Panc1 (cell line): ENCODE measurements around the gene THRAP3. TPM values are rescaled to one million over a fixed set of nuclear protein-coding genes. Genes with fewer than 3 reads are reported as not detected.
A peak's percentile ranks its signal among the peaks of the same experiment; 100 is the strongest.

Source experiments
- ATAC-seq: fragments of 200-7000 bp; cut with Tn5 transposase; 2 replicates; pipeline ENCODE4 v1.9.1; 2020; ENCODE audit warnings: mild to moderate bottlenecking, moderate library complexity
- BruUV-seq: library from RNA; stranded (reverse); fragments of 400-500 nt; replicated peaks from 2 replicates; lab custom pipeline; 2021; lab: Mats Ljungman, UMichigan
- CTCF ChIA-PET: fragments of 300-600 bp; sonication (Branson Sonifier 250); formaldehyde crosslinking; loops from one replicate; lab custom pipeline; 2022; ENCODE audit warnings: antibody characterized with exemption; lab: Charles Lee
- POLR2A ChIA-PET: fragments of 300-600 bp; sonication (Branson Sonifier 250); formaldehyde crosslinking; loops from one replicate; lab custom pipeline; 2022; ENCODE audit warnings: antibody characterized with exemption; lab: Charles Lee
- DNase-seq: peaks from one replicate; pipeline ENCODE4 v3.0.0-alpha.2; 2010; ENCODE audit warnings: low read depth, low spot score
- H3K27ac ChIP-seq: 2 replicates; pipeline ENCODE4 v1.5.1; 2011; ENCODE audit warnings: mild to moderate bottlenecking, low read length, inconsistent platforms
- H3K27me3 ChIP-seq: fragments of 200-500 bp; sonication (Bioruptor generic); 2 replicates; pipeline ENCODE4 v1.6.0; 2014; ENCODE audit warnings: low read length, inconsistent platforms; ENCODE audit not compliant: control insufficient read depth, insufficient read depth
- H3K36me3 ChIP-seq: fragments of 200-500 bp; sonication (Bioruptor generic); 2 replicates; pipeline ENCODE4 v1.5.1; 2014; ENCODE audit warnings: inconsistent platforms, mild to moderate bottlenecking, low read length, moderate library complexity; ENCODE audit not compliant: control insufficient read depth, insufficient read depth
- H3K4me1 ChIP-seq: 2 replicates; pipeline ENCODE4 v1.5.1; 2011; ENCODE audit warnings: inconsistent platforms, mild to moderate bottlenecking, low read length, moderate library complexity; ENCODE audit not compliant: control insufficient read depth, insufficient read depth
- H3K4me3 ChIP-seq, 2 experiments: 2 replicates each; pipeline ENCODE4 v1.5.1; 2011 to 2012; ENCODE audit warnings: low read depth in 2 of 2, low read length in 2 of 2, mild to moderate bottlenecking in 2 of 2, inconsistent platforms in 1 of 2, moderate library complexity in 1 of 2
- H3K9me3 ChIP-seq: fragments of 200-500 bp; sonication (Bioruptor generic); 2 replicates; pipeline ENCODE4 v1.5.1; 2014; ENCODE audit warnings: low read depth, mild to moderate bottlenecking, inconsistent platforms, low read length, moderate library complexity; ENCODE audit not compliant: control insufficient read depth, insufficient read depth
- POLR2AphosphoS5 ChIP-seq: IDR thresholded peaks from 2 replicates; pipeline ENCODE4 v1.6.1; 2012; ENCODE audit warnings: mild to moderate bottlenecking, low read depth, low read length, moderate library complexity
- SIN3A ChIP-seq: IDR thresholded peaks from 2 replicates; pipeline ENCODE4 v1.6.1; 2012; ENCODE audit warnings: low read depth, mild to moderate bottlenecking, low read length, moderate library complexity, borderline replicate concordance; ENCODE audit not compliant: insufficient read depth
- TCF7L2 ChIP-seq: IDR thresholded peaks from 2 replicates; pipeline ENCODE4 v1.6.1; 2011; ENCODE audit warnings: mild to moderate bottlenecking, low read depth, low read length, inconsistent platforms
- in situ Hi-C: cut with HindIII; loops from 2 replicates; pipeline ENCODE4 v1.10.0; 2016; ENCODE audit warnings: low sequenced_read_pairs, low pct_unique_long_range_greater_than_20kb
- intact Hi-C: fragments of 100-400 bp; cut with micrococcal nuclease; formaldehyde crosslinking; loops from one replicate; pipeline ENCODE4 v1.10.0; 2022; ENCODE audit not compliant: unreplicated experiment
- total RNA-seq: library from RNA; stranded (reverse); gene quantifications from one replicate; pipeline ENCODE4 v1.2.1, GENCODE V29; 2021; ENCODE audit not compliant: unreplicated experiment
- TF ChIP-seq, protein P1 (sequence below), 2 experiments: IDR thresholded peaks; 2 replicates each; pipeline ENCODE4 v1.6.1; 2011 to 2012; ENCODE audit warnings: low read depth in 2 of 2, control low read depth in 1 of 2, low read length in 1 of 2, mild to moderate bottlenecking in 1 of 2, moderate library complexity in 1 of 2; ENCODE audit not compliant: insufficient read depth in 1 of 2
- TF ChIP-seq, protein P2 (sequence below): fragments of 450-650 bp; IDR thresholded peaks from 2 replicates; pipeline ENCODE4 v1.5.1; 2017; ENCODE audit warnings: mild to moderate bottlenecking

Gene THRAP3
- total RNA-seq, 1 experiment from 2014 or later = 114 TPM

DNA sequence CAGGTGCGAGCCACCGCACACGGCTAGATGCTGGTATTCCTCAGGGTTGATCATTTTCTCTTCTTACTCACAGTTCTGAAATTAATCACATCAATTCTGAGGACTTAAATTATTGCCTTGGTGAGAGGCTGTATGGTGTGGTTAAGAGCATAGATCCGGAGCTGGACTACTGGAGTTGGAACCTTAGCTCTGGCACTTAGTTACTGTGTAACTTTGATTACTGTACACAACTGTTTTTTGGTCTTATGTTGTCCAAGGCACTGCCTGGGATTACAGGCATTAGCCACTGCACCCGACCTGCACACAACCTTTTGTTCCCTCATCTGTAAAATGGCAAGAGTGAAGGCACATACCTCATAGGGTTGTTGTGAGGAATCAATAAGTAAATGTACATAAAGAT, 25.6 kb upstream of the THRAP3 start:
- DNase-seq (no peak), ATAC-seq (no peak)
- no peak for TF ChIP-seq TCF7L2
- ChIA-PET POLR2A (no interaction called here), CTCF (no interaction called here)
- H3K27me3 ChIP-seq = no peaks in the 10 kb centered on the region
- no TSS peak for BruUV-seq
- H3K9me3 ChIP-seq = no peaks in the 10 kb centered on the region
- no peak overlapping the region for H3K27ac ChIP-seq
- no peak overlapping the region for H3K4me3 ChIP-seq
- peaks cover 5% of the 10 kb centered on the region for H3K4me1 ChIP-seq
- in situ Hi-C loops = no loop called here
- no peaks in the 10 kb centered on the region for H3K36me3 ChIP-seq
- intact Hi-C loops = no loop called here

DNA sequence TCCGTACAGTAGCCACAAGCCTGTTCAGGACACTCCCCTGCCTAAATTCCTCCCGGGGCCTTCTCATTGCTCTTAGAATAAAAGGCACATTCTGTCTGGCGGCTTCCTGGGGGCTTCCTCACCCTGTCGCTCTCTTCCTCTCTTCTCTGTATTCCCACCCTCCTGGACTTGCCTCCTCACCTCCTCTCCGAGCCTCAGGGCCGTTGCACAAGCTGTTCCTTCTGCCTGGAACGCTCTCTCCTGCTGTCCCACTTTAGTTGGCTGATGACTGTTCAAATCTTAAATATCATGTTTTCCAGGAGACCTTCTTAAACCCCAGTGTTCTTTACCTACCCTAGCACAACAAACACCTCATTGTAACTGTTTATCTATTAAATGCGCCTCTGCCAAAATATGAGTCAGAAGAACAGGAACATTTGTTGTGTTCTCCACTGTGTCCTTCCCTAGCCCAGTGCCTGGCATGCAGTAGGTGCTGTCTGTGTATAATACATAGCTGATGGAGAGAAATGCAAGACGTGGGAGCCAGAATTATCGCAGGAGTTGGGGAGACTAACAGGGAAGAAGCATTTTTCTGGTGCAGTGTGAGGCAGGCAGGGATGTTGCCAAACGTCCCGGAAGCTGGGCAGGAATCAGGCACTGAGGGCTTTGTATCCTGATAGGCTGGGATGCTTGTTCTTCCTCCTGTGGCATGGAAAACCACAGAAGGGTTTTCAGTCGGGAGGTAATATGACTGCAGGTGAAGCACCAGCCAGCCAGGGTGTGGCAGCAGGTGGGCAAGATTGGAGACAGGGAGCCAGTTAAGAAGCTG, 24.1 kb upstream of the THRAP3 start:
- in situ Hi-C loops = no loop called here
- POLR2A ChIA-PET = no interaction called here
- Histone ChIP-seq H3K4me1 (peaks cover 6% of the 10 kb centered on the region), H3K27ac (no peak overlapping the region), H3K27me3 (no peaks in the 10 kb centered on the region), H3K36me3 (no peaks in the 10 kb centered on the region), H3K9me3 (no peaks in the 10 kb centered on the region), H3K4me3 (no peak overlapping the region)
- no TSS peak for BruUV-seq
- intact Hi-C loops = no loop called here
- CTCF ChIA-PET = no interaction called here
- no peak for DNase-seq
- TF ChIP-seq, protein P1, sequence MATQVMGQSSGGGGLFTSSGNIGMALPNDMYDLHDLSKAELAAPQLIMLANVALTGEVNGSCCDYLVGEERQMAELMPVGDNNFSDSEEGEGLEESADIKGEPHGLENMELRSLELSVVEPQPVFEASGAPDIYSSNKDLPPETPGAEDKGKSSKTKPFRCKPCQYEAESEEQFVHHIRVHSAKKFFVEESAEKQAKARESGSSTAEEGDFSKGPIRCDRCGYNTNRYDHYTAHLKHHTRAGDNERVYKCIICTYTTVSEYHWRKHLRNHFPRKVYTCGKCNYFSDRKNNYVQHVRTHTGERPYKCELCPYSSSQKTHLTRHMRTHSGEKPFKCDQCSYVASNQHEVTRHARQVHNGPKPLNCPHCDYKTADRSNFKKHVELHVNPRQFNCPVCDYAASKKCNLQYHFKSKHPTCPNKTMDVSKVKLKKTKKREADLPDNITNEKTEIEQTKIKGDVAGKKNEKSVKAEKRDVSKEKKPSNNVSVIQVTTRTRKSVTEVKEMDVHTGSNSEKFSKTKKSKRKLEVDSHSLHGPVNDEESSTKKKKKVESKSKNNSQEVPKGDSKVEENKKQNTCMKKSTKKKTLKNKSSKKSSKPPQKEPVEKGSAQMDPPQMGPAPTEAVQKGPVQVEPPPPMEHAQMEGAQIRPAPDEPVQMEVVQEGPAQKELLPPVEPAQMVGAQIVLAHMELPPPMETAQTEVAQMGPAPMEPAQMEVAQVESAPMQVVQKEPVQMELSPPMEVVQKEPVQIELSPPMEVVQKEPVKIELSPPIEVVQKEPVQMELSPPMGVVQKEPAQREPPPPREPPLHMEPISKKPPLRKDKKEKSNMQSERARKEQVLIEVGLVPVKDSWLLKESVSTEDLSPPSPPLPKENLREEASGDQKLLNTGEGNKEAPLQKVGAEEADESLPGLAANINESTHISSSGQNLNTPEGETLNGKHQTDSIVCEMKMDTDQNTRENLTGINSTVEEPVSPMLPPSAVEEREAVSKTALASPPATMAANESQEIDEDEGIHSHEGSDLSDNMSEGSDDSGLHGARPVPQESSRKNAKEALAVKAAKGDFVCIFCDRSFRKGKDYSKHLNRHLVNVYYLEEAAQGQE (IDR thresholded peaks at IDR 0.05; ENCODE audit: insufficient read depth in 1 of 2, low read depth in 2 of 2, low read length in 1 of 2) = no peak
- TF ChIP-seq TCF7L2 (no peak), POLR2AphosphoS5 (no peak), SIN3A (no peak)
- TF ChIP-seq, protein P2, sequence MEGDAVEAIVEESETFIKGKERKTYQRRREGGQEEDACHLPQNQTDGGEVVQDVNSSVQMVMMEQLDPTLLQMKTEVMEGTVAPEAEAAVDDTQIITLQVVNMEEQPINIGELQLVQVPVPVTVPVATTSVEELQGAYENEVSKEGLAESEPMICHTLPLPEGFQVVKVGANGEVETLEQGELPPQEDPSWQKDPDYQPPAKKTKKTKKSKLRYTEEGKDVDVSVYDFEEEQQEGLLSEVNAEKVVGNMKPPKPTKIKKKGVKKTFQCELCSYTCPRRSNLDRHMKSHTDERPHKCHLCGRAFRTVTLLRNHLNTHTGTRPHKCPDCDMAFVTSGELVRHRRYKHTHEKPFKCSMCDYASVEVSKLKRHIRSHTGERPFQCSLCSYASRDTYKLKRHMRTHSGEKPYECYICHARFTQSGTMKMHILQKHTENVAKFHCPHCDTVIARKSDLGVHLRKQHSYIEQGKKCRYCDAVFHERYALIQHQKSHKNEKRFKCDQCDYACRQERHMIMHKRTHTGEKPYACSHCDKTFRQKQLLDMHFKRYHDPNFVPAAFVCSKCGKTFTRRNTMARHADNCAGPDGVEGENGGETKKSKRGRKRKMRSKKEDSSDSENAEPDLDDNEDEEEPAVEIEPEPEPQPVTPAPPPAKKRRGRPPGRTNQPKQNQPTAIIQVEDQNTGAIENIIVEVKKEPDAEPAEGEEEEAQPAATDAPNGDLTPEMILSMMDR = no peak
- ATAC-seq = 0 out of 2 replicates have a peak, but pooled peaks have one; percentile 18

DNA sequence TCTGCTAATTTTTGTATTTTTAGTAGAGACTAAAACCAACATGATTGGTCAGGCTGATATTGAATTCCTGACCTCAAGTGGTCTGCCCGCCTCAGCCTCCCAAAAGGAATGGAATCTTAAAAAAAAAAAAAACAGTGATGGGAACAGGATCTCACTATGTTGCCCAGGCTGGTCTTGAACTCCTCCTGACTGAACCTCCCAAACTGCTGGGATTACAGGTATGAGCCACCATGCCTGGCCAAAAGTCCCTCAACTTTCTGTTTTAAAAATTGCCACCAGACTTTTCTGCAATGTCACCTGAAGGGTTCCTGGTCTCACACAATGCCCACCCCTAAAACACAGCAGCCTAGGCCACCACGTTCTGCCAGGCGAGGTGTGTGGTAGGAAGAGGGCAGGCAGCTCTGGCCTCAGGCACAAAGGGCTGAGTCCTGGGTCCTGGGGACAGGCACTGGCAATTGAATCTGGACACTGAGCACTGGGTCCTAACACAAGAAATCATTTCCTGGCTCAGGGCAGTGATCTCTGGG, 21.2 kb upstream of the THRAP3 start:
- ChIA-PET POLR2A (no interaction called here), CTCF (no interaction called here)
- in situ Hi-C loops = no loop called here
- H3K27ac ChIP-seq = peak overlapping the region; percentile 60
- no peaks in the 10 kb centered on the region for H3K9me3 ChIP-seq
- BruUV-seq = no TSS peak
- TF ChIP-seq POLR2AphosphoS5 (no peak), TCF7L2 (no peak), SIN3A (no peak)
- TF ChIP-seq, protein P2 = no peak
- TF ChIP-seq, protein P1 (IDR thresholded peaks at IDR 0.05; ENCODE audit: insufficient read depth in 1 of 2, low read depth in 2 of 2, low read length in 1 of 2) = no peak
- DNase-seq = no peak
- ATAC-seq = no peak; the same call in 1 of the 2 replicates
- H3K36me3 ChIP-seq = no peaks in the 10 kb centered on the region
- no peak overlapping the region for H3K4me3 ChIP-seq
- intact Hi-C loops = no loop called here
- H3K4me1 ChIP-seq = peaks cover 10% of the 10 kb centered on the region
- H3K27me3 ChIP-seq = no peaks in the 10 kb centered on the region
